GM12801 (cell line): Measurements from ENCODE around the gene GIPC3.

Experiments
- TF ChIP-seq, protein P1 (sequence below): IDR thresholded peaks from one replicate; pipeline ENCODE4 v1.5.1; 2011; ENCODE audit warnings: control low read depth; ENCODE audit not compliant: insufficient read length; ENCODE audit errors: extremely low read depth

GIPC3 gene

GRCh38 chr19:3599776-3600187 lies 14.5 kb downstream of the GIPC3 start:
- TF ChIP-seq, protein P1, sequence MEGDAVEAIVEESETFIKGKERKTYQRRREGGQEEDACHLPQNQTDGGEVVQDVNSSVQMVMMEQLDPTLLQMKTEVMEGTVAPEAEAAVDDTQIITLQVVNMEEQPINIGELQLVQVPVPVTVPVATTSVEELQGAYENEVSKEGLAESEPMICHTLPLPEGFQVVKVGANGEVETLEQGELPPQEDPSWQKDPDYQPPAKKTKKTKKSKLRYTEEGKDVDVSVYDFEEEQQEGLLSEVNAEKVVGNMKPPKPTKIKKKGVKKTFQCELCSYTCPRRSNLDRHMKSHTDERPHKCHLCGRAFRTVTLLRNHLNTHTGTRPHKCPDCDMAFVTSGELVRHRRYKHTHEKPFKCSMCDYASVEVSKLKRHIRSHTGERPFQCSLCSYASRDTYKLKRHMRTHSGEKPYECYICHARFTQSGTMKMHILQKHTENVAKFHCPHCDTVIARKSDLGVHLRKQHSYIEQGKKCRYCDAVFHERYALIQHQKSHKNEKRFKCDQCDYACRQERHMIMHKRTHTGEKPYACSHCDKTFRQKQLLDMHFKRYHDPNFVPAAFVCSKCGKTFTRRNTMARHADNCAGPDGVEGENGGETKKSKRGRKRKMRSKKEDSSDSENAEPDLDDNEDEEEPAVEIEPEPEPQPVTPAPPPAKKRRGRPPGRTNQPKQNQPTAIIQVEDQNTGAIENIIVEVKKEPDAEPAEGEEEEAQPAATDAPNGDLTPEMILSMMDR, result no peak

DNA sequence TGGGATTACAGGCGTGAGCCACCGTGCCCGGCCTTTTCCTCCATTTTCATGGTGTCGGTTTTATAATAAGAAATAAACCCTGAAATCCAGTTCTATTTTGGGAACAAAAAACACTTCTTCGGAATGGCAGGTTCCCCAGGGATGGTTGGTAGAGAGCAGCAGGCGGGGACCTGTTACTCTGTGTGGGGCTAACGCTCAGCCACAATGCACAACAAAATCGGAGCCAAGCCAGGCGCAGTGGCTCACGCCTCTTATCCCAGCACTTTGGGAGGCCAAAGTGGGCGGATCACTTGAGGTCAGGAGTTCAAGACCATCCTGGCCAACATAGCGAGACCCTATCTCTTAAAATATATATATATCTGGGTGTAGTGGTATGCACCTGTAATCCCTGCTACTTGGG lies 15.7 kb downstream of the GIPC3 start:
- TF ChIP-seq, protein P1, result no peak

- TF ChIP-seq, protein P1, result no peak
Observed at GRCh38 chr19:3603121-3603811, 18.0 kb downstream of the GIPC3 start.

GRCh38 chr19:3604227-3604986 lies 19.1 kb downstream of the GIPC3 start:
- TF ChIP-seq, protein P1, result no peak

GRCh38 chr19:3604987-3605343 lies 19.7 kb downstream of the GIPC3 start:
- TF ChIP-seq, protein P1, result no peak

- TF ChIP-seq, protein P1, result no peak
Observed at GRCh38 chr19:3605361-3605760, 20.1 kb downstream of the GIPC3 start.

DNA sequence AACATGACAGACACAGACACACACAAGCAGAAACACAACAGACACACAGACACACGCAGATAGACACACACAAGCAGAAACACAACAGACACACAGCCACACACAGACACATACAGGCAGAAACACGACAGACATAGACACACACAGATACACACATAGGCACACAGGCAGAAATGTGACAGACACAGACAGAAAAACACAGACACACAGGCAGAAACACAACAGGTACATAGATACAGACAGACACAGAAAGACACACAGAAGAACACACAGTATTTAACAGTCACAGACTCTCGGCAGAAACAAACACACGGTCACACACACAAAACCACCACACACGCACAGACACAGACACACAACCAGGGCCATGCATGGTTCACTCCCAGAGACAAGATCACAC lies 20.5 kb downstream of the GIPC3 start:
- TF ChIP-seq, protein P1, result no peak
